DMS 273 treated with DMSO at 0.1 percent for 48 hours (cell line): ENCODE data around the gene LHFPL3.
"Not testable (repeated sequence)": the region's sequence is repeated elsewhere in the genome, so short reads cannot be mapped to it uniquely, and the experiment has no call there.

Source experiments
- DNase-seq: peaks from one replicate; lab custom pipeline; 2025; lab: John Stamatoyannopoulos, UW

Gene LHFPL3

GRCh38 chr7:104695563-104695962, 367.2 kb downstream of the LHFPL3 start:
- no peak for DNase-seq

- DNase-seq, result no peak
Measured at GRCh38 chr7:104700336-104700735, 371.9 kb downstream of the LHFPL3 start.

- not testable (repeated sequence) for DNase-seq
Measured at GRCh38 chr7:104721027-104721426, 392.6 kb downstream of the LHFPL3 start.

- no peak for DNase-seq
Measured at GRCh38 chr7:104723001-104723400, 394.6 kb downstream of the LHFPL3 start.

- peak; percentile 63 for DNase-seq
Measured at GRCh38 chr7:104758504-104758903, 430.1 kb downstream of the LHFPL3 start.

DNA sequence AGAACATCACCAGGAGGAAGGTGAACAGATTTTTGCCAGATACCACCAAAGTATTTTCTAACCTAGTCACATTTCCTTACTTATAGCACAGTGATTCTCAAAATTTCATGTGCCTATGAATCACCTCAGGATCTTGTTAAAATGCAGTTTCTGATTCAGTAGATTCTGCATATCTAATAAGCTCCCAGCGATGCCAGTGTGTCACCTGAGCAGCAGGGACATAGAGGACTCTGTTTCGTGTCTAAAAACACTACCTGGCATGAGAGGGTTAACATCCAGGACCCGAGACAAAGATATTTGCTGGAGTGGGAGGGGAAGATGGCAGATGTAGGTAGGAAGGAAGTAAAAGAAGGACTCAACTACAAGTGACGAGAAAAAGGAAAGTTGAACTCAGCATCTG, 433.5 kb downstream of the LHFPL3 start:
- no peak for DNase-seq

- DNase-seq, result no peak
Measured at GRCh38 chr7:104767113-104767512, 438.7 kb downstream of the LHFPL3 start.

DNA sequence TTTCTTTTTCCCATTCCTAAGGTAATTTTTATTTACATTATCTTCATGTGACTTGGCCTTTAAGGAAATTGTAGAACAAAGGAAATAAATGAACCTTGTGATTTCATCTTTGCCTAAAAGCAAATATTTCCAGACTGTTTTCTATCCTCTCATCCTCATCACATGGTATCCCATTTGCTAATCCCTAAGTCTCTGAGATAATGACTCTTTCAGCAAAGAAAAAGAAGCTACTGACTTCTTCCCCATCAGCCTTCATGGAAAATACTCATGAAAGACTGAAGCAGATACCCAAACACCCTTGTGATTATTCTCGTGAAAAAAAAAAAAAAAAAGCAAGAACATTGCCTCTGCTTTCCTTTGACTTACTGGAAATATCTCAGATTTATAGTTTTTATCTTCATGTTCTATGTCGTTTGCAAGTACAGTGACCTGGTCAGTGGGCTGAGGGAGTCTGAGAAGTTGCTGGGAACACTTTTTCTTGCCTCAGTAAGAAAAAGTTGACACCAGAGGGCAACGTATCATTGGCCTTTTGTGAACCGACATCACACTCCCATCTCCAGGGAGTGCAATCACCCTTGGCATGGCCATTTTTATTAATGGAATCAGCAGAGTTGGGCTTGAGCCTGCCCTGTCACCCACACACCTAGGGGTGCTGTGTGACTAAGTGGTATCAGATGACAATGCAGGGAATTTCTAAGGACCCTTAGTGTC, 439.6 kb downstream of the LHFPL3 start:
- DNase-seq, result no peak

DNA sequence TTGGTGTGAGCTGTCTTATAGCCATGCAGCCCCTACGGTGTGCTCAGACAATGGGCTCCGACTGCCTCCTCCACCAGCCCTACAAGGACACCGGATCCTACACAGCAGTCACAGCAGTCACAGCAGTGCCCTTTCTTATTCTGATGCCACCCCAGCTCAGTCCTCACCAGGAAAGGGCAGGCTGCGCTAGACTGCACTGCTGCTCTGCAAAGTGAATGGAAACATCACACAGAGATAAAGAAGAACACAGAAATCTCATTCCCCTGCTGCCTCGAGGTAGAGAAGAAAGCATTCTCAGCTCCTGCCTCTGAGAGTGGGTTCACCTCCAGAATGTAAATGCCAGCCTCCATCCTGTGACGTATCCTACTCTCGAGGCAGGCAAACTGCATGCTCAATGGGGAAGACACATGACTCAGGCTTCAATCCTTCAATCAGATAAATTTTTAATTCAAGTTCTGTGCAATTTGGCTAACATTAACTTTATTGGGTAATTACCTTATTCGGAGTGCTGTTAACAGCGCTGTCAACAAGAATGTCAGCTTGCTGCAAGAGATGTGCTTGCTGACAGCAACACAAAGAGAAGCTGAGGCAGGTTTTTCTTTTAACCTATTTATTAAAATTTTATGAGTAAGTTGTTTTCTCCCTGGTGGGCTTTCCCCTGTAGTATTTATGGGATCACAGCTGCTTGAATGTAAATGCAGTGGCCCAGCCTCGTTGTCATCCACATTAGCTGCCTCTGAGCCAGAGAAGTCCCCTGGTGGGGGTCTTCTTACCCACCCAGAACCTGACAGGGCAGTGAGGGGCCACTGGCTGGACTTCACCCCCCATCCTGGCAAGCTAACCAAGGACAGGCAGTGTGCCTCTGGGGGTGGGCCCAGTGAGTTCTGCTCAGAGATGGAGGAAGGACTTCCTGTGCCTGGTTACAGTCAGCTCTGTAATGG, 444.3 kb downstream of the LHFPL3 start:
- peak; percentile 35 for DNase-seq

DNA sequence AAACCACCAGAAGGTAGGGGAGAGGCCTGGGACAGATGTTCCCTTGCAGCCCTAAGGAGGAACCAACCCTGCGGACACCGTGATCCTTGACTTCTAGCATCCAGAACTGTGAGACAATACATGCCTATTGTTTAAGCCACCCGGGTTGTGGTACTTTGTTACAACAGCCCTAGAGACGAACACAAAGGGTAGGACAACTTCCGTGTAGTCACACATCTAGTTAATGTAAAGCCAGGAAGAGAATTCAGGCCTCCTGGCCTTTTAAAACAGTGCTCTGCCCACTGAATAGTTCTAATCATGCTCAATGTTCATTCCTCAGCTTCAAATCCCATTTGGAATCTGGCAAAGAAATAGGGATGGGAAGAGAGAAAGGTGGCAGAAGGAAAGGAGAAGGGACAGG, 445.4 kb downstream of the LHFPL3 start:
- no peak for DNase-seq

DNA sequence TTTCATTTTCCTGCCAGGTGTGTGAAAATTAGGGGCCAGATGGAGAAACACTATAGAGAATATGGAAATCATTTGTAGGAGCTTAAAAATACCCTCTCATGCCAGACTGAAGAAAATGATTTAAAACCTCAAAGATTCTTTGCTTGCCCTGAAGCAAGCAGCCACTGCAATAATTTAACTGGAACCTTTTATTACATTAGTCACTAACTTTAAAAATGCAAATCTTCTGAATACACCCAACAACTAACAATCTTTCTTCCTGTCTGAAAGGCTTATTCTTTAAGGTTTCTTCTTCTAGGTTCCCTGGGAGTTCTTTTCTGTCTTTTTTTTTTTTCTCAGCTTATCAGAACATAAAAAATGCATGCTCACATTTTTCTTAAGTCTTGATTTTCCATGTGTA, 447.1 kb downstream of the LHFPL3 start:
- DNase-seq, result no peak

- DNase-seq, result no peak
Measured at GRCh38 chr7:104777301-104777800, 448.9 kb downstream of the LHFPL3 start.

DNA sequence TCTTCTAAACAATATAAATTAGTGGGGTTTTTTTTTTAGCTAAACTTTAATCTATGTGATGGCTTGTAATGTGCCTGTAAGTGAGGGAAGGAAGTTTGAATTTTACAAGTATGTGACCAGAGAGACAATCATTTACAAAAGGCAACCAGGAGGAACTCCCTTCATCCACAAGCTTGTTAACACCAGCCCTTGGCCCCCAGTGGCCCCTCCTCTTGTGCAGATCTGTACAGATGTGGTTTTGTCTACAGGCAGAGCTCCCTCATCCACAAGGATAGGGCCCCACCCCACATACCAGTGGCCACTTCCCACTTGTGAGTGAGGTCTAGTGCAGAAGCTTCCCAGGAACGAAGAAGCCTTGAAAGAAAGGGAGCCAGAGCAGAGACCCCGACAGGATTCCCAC, 451.5 kb downstream of the LHFPL3 start:
- DNase-seq, result no peak

DNA sequence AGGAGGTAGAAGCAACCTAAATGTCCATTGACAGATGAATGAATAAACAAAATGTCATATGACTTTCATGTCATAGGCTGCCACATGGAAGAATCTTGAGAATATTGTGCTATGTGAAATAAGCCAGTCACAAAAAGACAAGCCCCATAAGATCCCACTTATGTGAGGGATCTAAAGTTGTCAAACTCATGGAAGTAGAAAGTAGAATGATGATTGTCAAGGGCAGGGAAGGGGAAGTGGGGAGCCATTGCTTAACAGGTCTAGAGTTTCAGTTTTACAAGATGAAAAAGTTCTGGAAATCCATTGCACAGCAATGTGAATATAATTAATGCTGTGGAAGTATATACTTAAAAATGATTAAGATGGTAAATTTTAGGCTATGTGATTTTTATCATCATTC, 456.3 kb downstream of the LHFPL3 start:
- no peak for DNase-seq

DNA sequence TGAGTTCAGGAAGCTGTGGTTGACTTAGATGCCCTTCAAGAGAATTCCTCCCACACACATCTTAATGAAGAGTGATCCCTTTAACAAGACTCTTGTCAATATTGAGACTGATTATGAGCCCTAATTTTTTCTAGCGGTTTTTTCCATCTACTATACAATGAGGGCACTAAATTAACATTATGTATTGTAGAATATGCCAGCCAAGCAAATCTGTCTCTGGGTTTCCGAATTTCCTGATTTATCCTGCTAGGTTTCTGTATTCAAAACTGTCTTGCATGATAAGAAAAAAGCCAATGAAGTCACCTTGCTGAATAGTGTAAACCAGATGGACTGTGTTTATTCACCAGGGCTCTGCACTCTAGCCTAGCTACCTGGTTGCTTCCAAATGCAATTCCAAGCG, 461.4 kb downstream of the LHFPL3 start:
- DNase-seq, result no peak

DNA sequence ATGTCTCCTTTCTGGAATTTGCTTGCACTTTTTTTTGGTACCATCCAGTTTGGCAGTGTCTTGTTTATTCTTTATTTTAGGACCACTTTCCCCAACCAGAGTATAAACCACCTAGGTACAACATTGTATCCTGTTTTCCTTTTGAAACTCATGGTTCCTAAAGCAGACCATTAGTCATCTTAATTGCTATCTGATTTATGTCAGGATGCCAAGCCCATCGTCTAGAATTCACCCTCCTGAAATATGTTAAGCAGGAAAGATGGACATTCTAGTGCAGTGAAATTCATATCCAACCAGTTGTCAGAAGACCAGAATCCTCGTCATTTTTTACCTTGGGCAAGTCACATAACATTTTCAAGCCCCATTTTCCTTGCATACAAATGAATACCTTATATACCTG, 462.0 kb downstream of the LHFPL3 start:
- DNase-seq, result no peak

GRCh38 chr7:104791080-104791479, 462.7 kb downstream of the LHFPL3 start:
- no peak for DNase-seq

GRCh38 chr7:104793066-104793465, 464.7 kb downstream of the LHFPL3 start:
- DNase-seq, result no peak

DNA sequence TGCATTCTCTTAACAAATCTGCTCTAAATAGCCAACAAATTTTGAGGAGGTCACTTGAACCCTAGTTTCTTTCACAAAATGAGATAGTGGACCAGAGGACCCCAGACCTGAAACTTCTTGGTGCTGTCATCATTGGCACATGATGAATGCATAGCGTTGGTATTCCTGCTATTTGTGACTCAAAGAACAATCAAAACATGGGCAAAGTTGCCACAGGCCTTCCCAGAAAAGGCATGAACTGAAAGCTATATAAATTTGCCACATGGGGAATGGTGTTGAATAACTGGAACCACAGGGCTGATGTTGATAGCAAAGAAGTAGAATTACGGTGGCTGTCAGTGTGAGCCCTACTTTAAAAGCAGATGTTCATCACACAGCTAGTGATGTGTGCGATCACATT, 465.8 kb downstream of the LHFPL3 start:
- no peak for DNase-seq

GRCh38 chr7:104794589-104794988, 466.2 kb downstream of the LHFPL3 start:
- DNase-seq, result no peak

- no peak for DNase-seq
Measured at GRCh38 chr7:104795086-104795485, 466.7 kb downstream of the LHFPL3 start.

DNA sequence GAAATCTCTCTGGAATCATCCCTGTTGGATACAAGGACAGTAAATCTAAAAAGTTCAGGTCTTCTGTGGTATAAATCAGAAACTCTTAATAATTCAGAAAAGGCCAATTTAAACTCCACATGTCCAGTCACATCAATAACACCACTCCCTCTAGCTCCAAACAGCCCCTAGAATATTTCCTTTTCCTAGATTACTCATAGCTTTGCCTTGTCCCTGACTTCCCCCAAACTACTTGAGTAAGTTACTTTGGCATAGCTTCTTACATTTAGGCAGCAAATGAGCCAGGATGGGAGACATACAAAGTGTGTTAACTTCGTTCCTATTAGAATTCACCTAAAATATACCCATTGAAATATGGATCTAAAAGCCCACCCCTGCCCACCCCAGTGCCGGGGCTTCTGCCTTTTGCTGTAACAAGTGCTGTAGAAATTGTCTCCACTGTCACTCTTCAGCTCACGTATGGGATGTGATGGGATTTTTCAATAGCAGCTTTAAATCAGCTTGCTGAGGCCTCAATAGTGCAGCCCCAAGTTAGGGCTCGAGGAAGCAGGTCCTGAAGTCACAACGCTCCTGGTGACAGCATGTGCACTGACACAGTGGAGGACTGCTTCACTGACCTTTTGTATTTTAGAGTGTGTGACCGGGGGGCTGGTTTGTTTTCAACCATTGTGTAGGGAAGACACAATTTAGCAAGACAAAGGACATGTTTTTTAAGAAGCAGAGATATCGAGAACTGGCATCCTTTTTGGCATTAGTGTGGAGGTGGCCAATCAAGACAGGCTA, 467.4 kb downstream of the LHFPL3 start:
- DNase-seq, result no peak
